ENCODE measurements around the gene UQCC2.

UQCC2 gene

GRCh38 chr6:33690766-33691165 lies 20.7 kb downstream of the UQCC2 start:
- DNase-seq (ENCODE audit: low spot score), result no peak

- no peak for DNase-seq (ENCODE audit: low spot score)
Observed at GRCh38 chr6:33689879-33690278, 21.6 kb downstream of the UQCC2 start.

GRCh38 chr6:33689148-33689494 lies 22.4 kb downstream of the UQCC2 start:
- DNase-seq (ENCODE audit: low spot score), result no peak

- no peak for DNase-seq (ENCODE audit: low spot score)
Observed at GRCh38 chr6:33688451-33689147, 22.9 kb downstream of the UQCC2 start.

GRCh38 chr6:33688006-33688405 lies 23.5 kb downstream of the UQCC2 start:
- DNase-seq (ENCODE audit: low spot score), result no peak

GRCh38 chr6:33686981-33687975 lies 24.2 kb downstream of the UQCC2 start:
- DNase-seq (ENCODE audit: low spot score), result no peak

- no peak for DNase-seq (ENCODE audit: low spot score)
Observed at GRCh38 chr6:33686225-33686924, 25.1 kb downstream of the UQCC2 start.

- DNase-seq (ENCODE audit: low spot score), result no peak
Observed at GRCh38 chr6:33685411-33686224, 25.9 kb downstream of the UQCC2 start.

GRCh38 chr6:33684983-33685382 lies 26.5 kb downstream of the UQCC2 start:
- DNase-seq (ENCODE audit: low spot score), result no peak

GRCh38 chr6:33684428-33684896 lies 27.0 kb downstream of the UQCC2 start:
- no peak for DNase-seq (ENCODE audit: low spot score)

GRCh38 chr6:33683576-33684427 lies 27.7 kb downstream of the UQCC2 start:
- no peak for DNase-seq (ENCODE audit: low spot score)

GRCh38 chr6:33683051-33683571 lies 28.4 kb downstream of the UQCC2 start:
- DNase-seq (ENCODE audit: low spot score), result no peak

GRCh38 chr6:33682341-33682740 lies 29.2 kb downstream of the UQCC2 start:
- DNase-seq (ENCODE audit: low spot score), result no peak

- no peak for DNase-seq (ENCODE audit: low spot score)
Observed at GRCh38 chr6:33679761-33680160, 31.7 kb downstream of the UQCC2 start.

- no peak for DNase-seq (ENCODE audit: low spot score)
Observed at GRCh38 chr6:33678932-33679490, 32.5 kb downstream of the UQCC2 start.

GRCh38 chr6:33678233-33678931 lies 33.1 kb downstream of the UQCC2 start:
- DNase-seq (ENCODE audit: low spot score), result no peak

- DNase-seq (ENCODE audit: low spot score), result no peak
Observed at GRCh38 chr6:33677689-33678088, 33.8 kb downstream of the UQCC2 start.

GRCh38 chr6:33677143-33677660 lies 34.3 kb downstream of the UQCC2 start:
- no peak for DNase-seq (ENCODE audit: low spot score)

Data from kidney capillary endothelial cell (primary cell).